Hepatocyte (in vitro differentiated cells): ENCODE results near the gene APBA2. TPM values are rescaled to one million over a fixed set of nuclear protein-coding genes. Genes with fewer than 3 reads are reported as not detected.

Experiments used
- DNase-seq: peaks from one replicate; pipeline ENCODE4 v3.0.0-alpha.2; 2016; ENCODE audit warnings: low spot score
- H2AFZ ChIP-seq: fragments of 200-600 bp; sonication (generic); 2 replicates; pipeline ENCODE4 v1.6.0; 2016; ENCODE audit warnings: antibody characterized with exemption, mild to moderate bottlenecking
- H3K27ac ChIP-seq: fragments of 200-600 bp; sonication (generic); 2 replicates; pipeline ENCODE4 v1.5.1; 2016; ENCODE audit warnings: mild to moderate bottlenecking
- H3K27me3 ChIP-seq: fragments of 200-600 bp; sonication (generic); 2 replicates; pipeline ENCODE4 v1.6.1; 2016
- H3K36me3 ChIP-seq: fragments of 200-600 bp; sonication (generic); replicated peaks from 2 replicates; pipeline ENCODE4 v1.5.1; 2016; ENCODE audit warnings: low read depth; ENCODE audit not compliant: insufficient read depth
- H3K4me1 ChIP-seq: fragments of 200-600 bp; sonication (generic); 2 replicates; pipeline ENCODE4 v1.5.1; 2016; ENCODE audit warnings: mild to moderate bottlenecking, moderate library complexity; ENCODE audit not compliant: insufficient read depth
- H3K4me2 ChIP-seq: fragments of 200-600 bp; sonication (generic); 2 replicates; pipeline ENCODE4 v1.6.0; 2016
- H3K4me3 ChIP-seq: fragments of 200-600 bp; sonication (generic); 2 replicates; pipeline ENCODE4 v1.5.1; 2016; ENCODE audit warnings: mild to moderate bottlenecking
- H3K79me2 ChIP-seq: fragments of 200-600 bp; sonication (generic); 2 replicates; pipeline ENCODE4 v1.6.0; 2017; ENCODE audit warnings: mild to moderate bottlenecking
- H3K9me2 ChIP-seq: fragments of 200-600 bp; sonication (generic); replicated peaks from 2 replicates; pipeline ENCODE4 v1.6.0; 2017; ENCODE audit warnings: mild to moderate bottlenecking; ENCODE audit not compliant: insufficient read depth
- H3K9me3 ChIP-seq: fragments of 200-600 bp; sonication (generic); 2 replicates; pipeline ENCODE4 v1.5.1; 2016; ENCODE audit warnings: low read depth, mild to moderate bottlenecking
- H4K20me1 ChIP-seq: fragments of 200-600 bp; sonication (generic); 2 replicates; pipeline ENCODE4 v1.6.0; 2016; ENCODE audit warnings: mild to moderate bottlenecking; ENCODE audit not compliant: insufficient read depth, poor library complexity, severe bottlenecking
- EZH2 ChIP-seq: fragments of 200-600 bp; sonication (generic); IDR thresholded peaks from 2 replicates; pipeline ENCODE4 v1.6.1; 2016; ENCODE audit warnings: antibody characterized with exemption, mild to moderate bottlenecking, borderline replicate concordance
- EZH2phosphoT487 ChIP-seq: fragments of 200-600 bp; sonication (generic); IDR thresholded peaks from one replicate; pipeline ENCODE4 v1.6.1; 2018; ENCODE audit warnings: antibody characterized with exemption, mild to moderate bottlenecking, low read depth, moderate library complexity; ENCODE audit not compliant: unreplicated experiment, severe bottlenecking
- WGBS: methylation state at CpG from one replicate; pipeline ENCODE4 v1.1.6; 2016; ENCODE audit warnings: low lambda C conversion rate; ENCODE audit errors: missing lambda C conversion rate; 5-methylcytosine and 5-hydroxymethylcytosine counted together
- polyA plus RNA-seq: library from polyadenylated mRNA; unstranded; fragments of >200 nt; fragmentation: Nextera tagmentation; extraction: Ambion mirVana; gene quantifications from 2 replicates; pipeline ENCODE4 v1.2.1, GENCODE V29; 2016
- total RNA-seq: library from RNA; depleted of rRNA; stranded (reverse); fragments of >200 nt; gene quantifications from 2 replicates; pipeline ENCODE4 v1.2.3, GENCODE V29; 2014
- TF ChIP-seq, protein P1 (sequence below): fragments of 200-600 bp; sonication (generic); IDR thresholded peaks from 2 replicates; pipeline ENCODE4 v1.5.1; 2016; ENCODE audit warnings: antibody characterized with exemption, mild to moderate bottlenecking; ENCODE audit not compliant: poor library complexity

The APBA2 gene
- total and polyA plus RNA-seq, 2 experiments from 2014 or later = 8.4 to 10.1 TPM

DNA sequence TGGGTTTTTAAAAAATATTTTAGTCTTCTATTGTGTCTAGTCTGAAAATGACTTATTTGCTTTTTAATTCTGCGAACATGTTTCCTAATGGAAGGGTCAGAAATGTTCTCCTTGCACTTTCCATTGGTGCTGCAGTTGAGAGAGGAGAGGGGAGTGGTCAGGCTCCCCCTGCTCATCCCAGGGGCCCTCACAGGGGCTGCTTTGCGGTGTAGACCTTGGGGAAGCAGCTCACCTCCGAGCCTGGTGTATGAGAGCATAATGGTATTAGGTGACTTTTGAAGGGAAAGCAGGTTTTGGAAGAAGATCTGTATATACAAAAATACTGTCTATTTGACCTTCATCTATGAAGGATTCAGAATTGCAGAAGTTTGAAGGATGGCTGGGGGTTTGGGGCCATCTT is 28.3 kb downstream of the APBA2 start:
- DNase-seq = no peak
- no peak overlapping the region for H3K4me3 ChIP-seq
- H3K4me1 ChIP-seq = no peaks in the 10 kb centered on the region
- H3K4me2 ChIP-seq = no peak overlapping the region
- TF ChIP-seq EZH2phosphoT487 = no peak
- TF ChIP-seq, protein P1, sequence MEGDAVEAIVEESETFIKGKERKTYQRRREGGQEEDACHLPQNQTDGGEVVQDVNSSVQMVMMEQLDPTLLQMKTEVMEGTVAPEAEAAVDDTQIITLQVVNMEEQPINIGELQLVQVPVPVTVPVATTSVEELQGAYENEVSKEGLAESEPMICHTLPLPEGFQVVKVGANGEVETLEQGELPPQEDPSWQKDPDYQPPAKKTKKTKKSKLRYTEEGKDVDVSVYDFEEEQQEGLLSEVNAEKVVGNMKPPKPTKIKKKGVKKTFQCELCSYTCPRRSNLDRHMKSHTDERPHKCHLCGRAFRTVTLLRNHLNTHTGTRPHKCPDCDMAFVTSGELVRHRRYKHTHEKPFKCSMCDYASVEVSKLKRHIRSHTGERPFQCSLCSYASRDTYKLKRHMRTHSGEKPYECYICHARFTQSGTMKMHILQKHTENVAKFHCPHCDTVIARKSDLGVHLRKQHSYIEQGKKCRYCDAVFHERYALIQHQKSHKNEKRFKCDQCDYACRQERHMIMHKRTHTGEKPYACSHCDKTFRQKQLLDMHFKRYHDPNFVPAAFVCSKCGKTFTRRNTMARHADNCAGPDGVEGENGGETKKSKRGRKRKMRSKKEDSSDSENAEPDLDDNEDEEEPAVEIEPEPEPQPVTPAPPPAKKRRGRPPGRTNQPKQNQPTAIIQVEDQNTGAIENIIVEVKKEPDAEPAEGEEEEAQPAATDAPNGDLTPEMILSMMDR = no peak
- no peak for TF ChIP-seq EZH2
- 85% methylated on average over 3 of the region's 3 CpGs for WGBS
- no peaks in the 10 kb centered on the region for H3K9me2 ChIP-seq
- H4K20me1 ChIP-seq = no peaks in the 10 kb centered on the region
- H3K9me3 ChIP-seq = no peaks in the 10 kb centered on the region
- no peaks in the 10 kb centered on the region for H3K79me2 ChIP-seq
- no peaks in the 10 kb centered on the region for H3K27me3 ChIP-seq
- no peak overlapping the region for H2AFZ ChIP-seq
- H3K36me3 ChIP-seq = no peaks in the 10 kb centered on the region
- no peak overlapping the region for H3K27ac ChIP-seq

DNA sequence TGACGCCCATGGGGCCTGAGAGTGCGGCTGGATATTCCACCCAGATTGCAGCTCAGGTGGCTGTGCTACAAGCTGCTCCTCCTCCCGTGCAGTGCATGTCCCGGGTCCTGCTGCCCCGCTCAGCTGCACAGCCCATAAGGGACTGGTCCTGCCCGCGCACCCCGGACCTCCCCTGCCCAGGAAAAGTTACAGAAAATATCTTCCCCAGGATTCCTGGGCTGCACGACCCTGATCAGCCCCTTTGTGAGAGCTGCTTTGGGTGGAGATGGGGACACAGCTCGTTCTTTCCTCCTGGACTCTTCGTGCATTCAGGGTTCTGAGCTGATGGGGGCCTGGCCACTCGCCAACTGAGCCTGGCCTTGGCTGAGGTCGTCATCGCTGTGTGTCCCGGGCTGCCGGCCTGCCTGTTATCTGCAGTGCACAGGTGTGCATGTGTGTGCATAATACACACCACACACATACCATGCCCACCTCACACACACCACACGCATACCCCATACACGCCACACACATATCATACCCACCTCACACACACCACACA is 28.8 kb downstream of the APBA2 start:
- Histone ChIP-seq H3K79me2 (no peaks in the 10 kb centered on the region), H3K4me2 (no peak overlapping the region), H3K9me3 (no peaks in the 10 kb centered on the region), H4K20me1 (no peaks in the 10 kb centered on the region), H3K27me3 (no peaks in the 10 kb centered on the region), H3K4me3 (no peak overlapping the region), H3K36me3 (no peaks in the 10 kb centered on the region), H3K27ac (no peak overlapping the region), H3K9me2 (no peaks in the 10 kb centered on the region), H3K4me1 (no peaks in the 10 kb centered on the region), H2AFZ (no peak overlapping the region)
- no peak for DNase-seq
- no peak for TF ChIP-seq EZH2
- no peak for TF ChIP-seq EZH2phosphoT487
- TF ChIP-seq, protein P1 = no peak
- WGBS = 90% methylated on average over 16 of the region's 18 CpGs

DNA sequence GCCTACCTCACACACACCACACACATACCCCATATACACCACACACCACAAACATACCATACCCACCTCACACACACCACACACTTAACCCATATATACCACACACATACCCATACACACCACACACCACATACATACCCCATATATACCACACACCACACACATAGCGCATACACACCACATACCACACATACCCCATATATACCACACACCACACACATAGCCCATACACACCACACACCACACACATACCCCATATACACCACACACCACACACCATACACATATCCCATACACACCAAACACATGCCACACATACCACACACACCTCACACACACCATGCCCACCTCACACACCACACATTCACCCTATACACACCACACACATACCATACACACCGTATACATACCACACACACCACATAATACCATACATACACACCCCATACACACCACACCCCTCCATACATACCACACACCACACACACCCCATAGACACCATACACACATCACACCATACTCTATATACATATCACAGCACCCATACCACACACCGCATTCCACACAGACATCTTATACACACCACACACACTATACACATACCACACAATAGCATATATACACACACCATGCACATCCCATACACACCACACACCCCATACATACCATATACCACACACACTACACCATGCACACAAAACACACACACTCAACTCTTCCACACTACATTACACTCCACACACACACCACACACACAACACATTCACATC is 29.5 kb downstream of the APBA2 start:
- Histone ChIP-seq H3K27me3 (no peaks in the 10 kb centered on the region), H3K4me3 (no peak overlapping the region), H3K4me1 (no peaks in the 10 kb centered on the region), H3K27ac (no peak overlapping the region), H3K9me2 (no peaks in the 10 kb centered on the region), H2AFZ (no peak overlapping the region), H3K9me3 (no peaks in the 10 kb centered on the region), H3K4me2 (no peak overlapping the region), H3K36me3 (no peaks in the 10 kb centered on the region), H3K79me2 (no peaks in the 10 kb centered on the region), H4K20me1 (no peaks in the 10 kb centered on the region)
- 98% methylated on average over 3 of the region's 3 CpGs for WGBS
- DNase-seq = no peak
- TF ChIP-seq, protein P1 = no peak
- TF ChIP-seq EZH2 (no peak), EZH2phosphoT487 (no peak)
